Gastroesophageal sphincter (tissue), 3 donors: ENCODE measurements around the gene UBE2F.

Experiments
- CTCF ChIP-seq, 4 experiments: fragments of 200-600 bp in 2 of 4; fragments of 450-650 bp in 2 of 4; sonication (generic) in 1 of 4; IDR thresholded peaks; one replicate each; pipeline ENCODE4 v1.5.1; 2017 to 2019; ENCODE audit warnings: antibody characterized with exemption in 4 of 4, mild to moderate bottlenecking in 2 of 4, moderate library complexity in 2 of 4
- POLR2AphosphoS5 ChIP-seq: sonication (generic); formaldehyde crosslinking; IDR thresholded peaks from one replicate; pipeline ENCODE4 v1.6.1; 2017; ENCODE audit warnings: antibody characterized with exemption

- no peak for TF ChIP-seq POLR2AphosphoS5
- TF ChIP-seq CTCF (IDR thresholded peaks at IDR 0.05), result no peak
Measured at GRCh38 chr2:238064376-238064775, 97.6 kb downstream of the UBE2F start.
